Subcutaneous adipose tissue (tissue), 4 donors: ENCODE results near the gene GIPC2. TPM values are rescaled to one million over a fixed set of nuclear protein-coding genes. Genes with fewer than 3 reads are reported as not detected.

ENCODE experiments used
- total RNA-seq, 4 donors: library from RNA; depleted of rRNA; stranded (reverse); fragments of >200 nt; gene quantifications; one replicate each; pipeline ENCODE4 v1.1.0, GENCODE V29; 2016
- TF ChIP-seq, protein P1 (sequence below): fragments of 450-650 bp; IDR thresholded peaks from one replicate; pipeline ENCODE4 v1.5.1; 2016; ENCODE audit warnings: low read depth, mild to moderate bottlenecking, control low read depth, antibody characterized with exemption, moderate library complexity

GIPC2 gene
- total RNA-seq = 1 to 10 TPM; 1.7 to 9.4 (median 3.8) TPM

GRCh38 chr1:78045926-78046778 lies at the start of gene GIPC2:
GIPC2 (plus strand) TSS chr1:78045966; CDS start chr1:78046095, 129 bp downstream.
- TF ChIP-seq, protein P1, sequence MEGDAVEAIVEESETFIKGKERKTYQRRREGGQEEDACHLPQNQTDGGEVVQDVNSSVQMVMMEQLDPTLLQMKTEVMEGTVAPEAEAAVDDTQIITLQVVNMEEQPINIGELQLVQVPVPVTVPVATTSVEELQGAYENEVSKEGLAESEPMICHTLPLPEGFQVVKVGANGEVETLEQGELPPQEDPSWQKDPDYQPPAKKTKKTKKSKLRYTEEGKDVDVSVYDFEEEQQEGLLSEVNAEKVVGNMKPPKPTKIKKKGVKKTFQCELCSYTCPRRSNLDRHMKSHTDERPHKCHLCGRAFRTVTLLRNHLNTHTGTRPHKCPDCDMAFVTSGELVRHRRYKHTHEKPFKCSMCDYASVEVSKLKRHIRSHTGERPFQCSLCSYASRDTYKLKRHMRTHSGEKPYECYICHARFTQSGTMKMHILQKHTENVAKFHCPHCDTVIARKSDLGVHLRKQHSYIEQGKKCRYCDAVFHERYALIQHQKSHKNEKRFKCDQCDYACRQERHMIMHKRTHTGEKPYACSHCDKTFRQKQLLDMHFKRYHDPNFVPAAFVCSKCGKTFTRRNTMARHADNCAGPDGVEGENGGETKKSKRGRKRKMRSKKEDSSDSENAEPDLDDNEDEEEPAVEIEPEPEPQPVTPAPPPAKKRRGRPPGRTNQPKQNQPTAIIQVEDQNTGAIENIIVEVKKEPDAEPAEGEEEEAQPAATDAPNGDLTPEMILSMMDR = no peak

- TF ChIP-seq, protein P1 = no peak
Measured at GRCh38 chr1:77996734-77997133, 49.0 kb upstream of the GIPC2 start.

DNA sequence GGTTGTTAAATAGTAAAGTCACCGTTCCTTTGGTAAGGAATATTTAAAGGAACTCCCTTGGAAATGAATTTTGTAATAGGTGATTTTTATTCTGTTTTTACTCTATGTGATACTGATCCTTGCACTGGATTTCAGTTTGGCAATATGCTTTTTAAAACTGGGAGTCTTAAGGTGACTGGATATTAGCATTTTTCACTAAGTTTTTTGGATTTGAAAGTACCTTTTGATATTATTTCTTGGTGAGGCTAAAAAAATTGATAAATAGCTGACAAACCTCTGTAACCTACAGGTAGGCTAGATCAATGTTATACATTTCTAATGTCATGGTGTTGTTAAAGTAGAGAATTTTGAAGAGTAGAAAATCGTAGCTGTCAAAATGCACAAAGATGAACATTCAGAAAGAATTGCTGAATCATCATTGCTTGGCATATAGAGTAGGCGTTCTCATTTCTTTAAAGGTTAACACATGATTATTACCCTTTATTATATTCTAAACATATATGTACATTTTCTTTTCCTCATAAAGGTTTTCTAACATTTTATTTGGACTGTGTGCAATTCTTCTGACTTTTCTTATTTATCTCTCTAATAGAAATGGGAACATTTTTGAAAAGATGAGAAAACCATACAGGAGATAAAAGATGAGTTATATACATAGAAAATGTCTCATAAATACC lies 42.6 kb upstream of the GIPC2 start:
- TF ChIP-seq, protein P1 = no peak

DNA sequence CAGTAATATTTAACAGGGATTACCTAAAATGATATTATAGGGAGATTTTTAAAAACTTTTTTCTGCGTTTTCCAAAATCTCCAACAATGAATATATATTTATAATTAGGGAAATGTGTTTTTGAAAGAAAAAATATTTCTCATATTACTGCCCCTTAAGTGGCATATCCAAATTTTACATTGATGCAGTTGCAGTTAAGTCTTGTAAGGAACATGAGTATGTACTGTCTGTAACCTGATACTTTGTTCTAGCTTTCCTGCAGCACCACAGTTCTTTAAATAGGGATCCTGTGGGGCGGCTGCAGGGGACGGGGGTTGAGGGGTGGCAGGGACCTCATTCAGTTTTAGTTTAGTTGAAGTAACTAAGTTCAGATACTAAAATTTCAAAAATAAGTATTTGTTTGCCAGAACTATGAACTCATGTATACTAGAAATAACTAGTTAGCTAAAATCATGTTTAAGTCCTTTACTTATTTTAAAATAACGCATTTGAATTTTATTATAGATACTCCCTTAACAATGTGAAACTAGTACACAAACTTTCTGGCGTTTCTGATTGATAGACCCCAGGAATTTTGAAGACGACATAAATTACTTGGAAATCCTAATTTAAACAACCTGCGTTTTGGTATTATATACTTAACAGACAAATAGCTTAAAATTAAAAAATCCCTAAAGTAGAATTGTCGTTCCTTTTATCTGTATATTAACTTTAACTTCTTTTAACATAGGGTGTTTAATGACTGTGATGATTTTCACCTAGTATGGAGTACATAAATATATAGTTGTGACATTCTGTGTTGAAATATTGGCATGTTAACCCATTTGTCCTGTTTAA lies 41.7 kb upstream of the GIPC2 start:
- TF ChIP-seq, protein P1 = no peak

DNA sequence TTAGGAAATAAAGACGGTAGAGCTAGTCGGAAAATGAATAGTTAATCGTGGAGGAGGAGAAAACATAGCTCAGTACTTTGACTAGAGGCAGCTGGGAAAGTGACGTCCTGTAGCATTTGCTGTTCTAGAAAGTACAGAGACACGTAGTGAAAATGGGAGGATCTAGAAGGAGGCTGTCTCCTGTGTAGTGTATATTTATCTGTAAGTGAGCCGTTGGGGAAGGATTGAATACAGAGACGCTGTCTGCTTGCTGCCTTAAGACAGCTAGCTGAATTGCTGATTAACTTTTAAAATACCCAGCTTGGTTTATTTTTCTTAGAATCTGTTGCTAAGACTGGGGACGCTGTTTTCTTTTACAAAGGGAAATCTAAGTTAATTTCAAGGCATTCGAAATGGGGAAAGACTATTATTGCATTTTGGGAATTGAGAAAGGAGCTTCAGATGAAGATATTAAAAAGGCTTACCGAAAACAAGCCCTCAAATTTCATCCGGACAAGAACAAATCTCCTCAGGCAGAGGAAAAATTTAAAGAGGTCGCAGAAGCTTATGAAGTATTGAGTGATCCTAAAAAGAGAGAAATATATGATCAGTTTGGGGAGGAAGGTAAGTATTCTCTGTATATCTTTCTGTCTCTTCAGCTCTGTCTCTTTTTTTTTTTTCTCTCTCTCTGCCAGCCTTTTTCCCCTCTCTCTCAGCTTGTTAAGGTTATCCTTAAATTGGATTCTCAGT lies 40.9 kb upstream of the GIPC2 start, which contains the start of gene DNAJB4:
DNAJB4 (plus strand) TSS at position 221 of the 729 bp plus-strand sequence; CDS start at position 393, 172 bp downstream.
- TF ChIP-seq, protein P1 = no peak

DNA sequence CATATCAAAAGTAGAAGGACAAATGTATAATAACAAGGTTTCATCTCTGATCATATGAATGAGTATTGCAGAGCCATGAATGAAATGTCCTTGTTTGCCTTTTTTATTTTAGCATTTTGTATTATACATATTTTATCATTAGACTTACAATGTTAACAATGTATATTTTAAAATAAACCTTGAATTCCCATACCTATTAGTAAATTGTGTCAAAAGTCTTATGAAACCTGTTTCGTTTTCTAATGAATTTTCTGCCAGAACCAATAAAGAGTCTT lies 40.4 kb upstream of the GIPC2 start:
- TF ChIP-seq, protein P1 = no peak
